MCF 10A (cell line): ENCODE measurements around the gene SETD3. TPM values are rescaled to one million over a fixed set of nuclear protein-coding genes. Genes with fewer than 3 reads are reported as not detected.
A peak's percentile ranks its signal among the peaks of the same experiment; 100 is the strongest.

Experiments used
- BruUV-seq: library from RNA; stranded (reverse); fragments of 400-500 nt; replicated peaks from 2 replicates; lab custom pipeline; 2021; lab: Mats Ljungman, UMichigan
- CTCF ChIA-PET: fragments of 300-600 bp; sonication (Branson Sonifier 250); formaldehyde crosslinking; extraction: SDS; loops from one replicate; lab custom pipeline; 2021; ENCODE audit warnings: antibody characterized with exemption, inconsistent platforms; lab: Yijun Ruan, JAX
- POLR2A ChIA-PET: fragments of 300-600, 350-650 bp; sonication (Branson Sonifier 250); formaldehyde crosslinking; extraction: SDS; loops from one replicate; lab custom pipeline; 2020; ENCODE audit warnings: antibody characterized with exemption, inconsistent platforms; lab: Yijun Ruan, JAX
- DNase-seq: peaks from one replicate; pipeline ENCODE4 v3.0.0-alpha.2; 2018; ENCODE audit not compliant: unreplicated experiment
- H3K27ac Mint-ChIP-seq: one replicate; pipeline ENCODE4 v1.8.0; 2022; ENCODE audit warnings: mild to moderate bottlenecking, low read depth, mixed read lengths; ENCODE audit not compliant: unreplicated experiment
- H3K27me3 Mint-ChIP-seq: one replicate; pipeline ENCODE4 v1.8.0; 2022; ENCODE audit warnings: mixed read lengths; ENCODE audit not compliant: insufficient read depth, unreplicated experiment
- H3K36me3 Mint-ChIP-seq: one replicate; pipeline ENCODE4 v1.8.0; 2022; ENCODE audit warnings: mild to moderate bottlenecking, moderate library complexity, mixed read lengths; ENCODE audit not compliant: insufficient read depth, unreplicated experiment
- H3K4me1 Mint-ChIP-seq: one replicate; pipeline ENCODE4 v1.8.0; 2022; ENCODE audit warnings: mixed read lengths; ENCODE audit not compliant: insufficient read depth, unreplicated experiment
- H3K4me3 Mint-ChIP-seq: one replicate; pipeline ENCODE4 v1.8.0; 2022; ENCODE audit warnings: mild to moderate bottlenecking, moderate library complexity, mixed read lengths; ENCODE audit not compliant: unreplicated experiment
- H3K9me3 Mint-ChIP-seq: one replicate; pipeline ENCODE4 v1.8.0; 2022; ENCODE audit warnings: mixed read lengths; ENCODE audit not compliant: unreplicated experiment
- CTCF ChIP-seq: fragments of 200-600 bp; IDR thresholded peaks from one replicate; pipeline ENCODE4 v1.8.0; 2022; ENCODE audit warnings: antibody characterized with exemption, mild to moderate bottlenecking; ENCODE audit not compliant: unreplicated experiment
- intact Hi-C: fragments of 100-400 bp; cut with micrococcal nuclease; formaldehyde crosslinking; loops from 2 replicates; pipeline ENCODE4 v1.14.1; 2022
- total RNA-seq: library from RNA; stranded (reverse); gene quantifications from 2 replicates; pipeline ENCODE4 v1.2.3, GENCODE V29; 2022

Gene SETD3
- total RNA-seq, 1 experiment from 2014 or later: 50.6 TPM

- H3K36me3 Mint-ChIP-seq: peaks cover 58% of the 10 kb centered on the region
- TF ChIP-seq CTCF: no peak
- H3K9me3 Mint-ChIP-seq: no peaks in the 10 kb centered on the region
- no peaks in the 10 kb centered on the region for H3K4me1 Mint-ChIP-seq
- intact Hi-C loops: no loop called here
- H3K27ac Mint-ChIP-seq: no peak overlapping the region
- no TSS peak for BruUV-seq
- no peak overlapping the region for H3K4me3 Mint-ChIP-seq
- no peak for DNase-seq
- no peaks in the 10 kb centered on the region for H3K27me3 Mint-ChIP-seq
- POLR2A ChIA-PET: no interaction called here
- CTCF ChIA-PET: interaction anchor here (0.5 to 1.8 kb wide), 7 partner anchors 8 to 1241 kb away, joined by 3 to 13 read pairs (median 3); no protein-coding TSS in a partner anchor
Measured at GRCh38 chr14:99401621-99402284, 78.9 kb downstream of the SETD3 start.

GRCh38 chr14:99401211-99401610 is 79.4 kb downstream of the SETD3 start:
- H3K9me3 Mint-ChIP-seq: no peaks in the 10 kb centered on the region
- no peak overlapping the region for H3K4me3 Mint-ChIP-seq
- ChIA-PET CTCF (interaction anchor here (0.6 to 1.8 kb wide), 6 partner anchors 8 to 903 kb away, joined by 3 to 13 read pairs (median 4); no protein-coding TSS in a partner anchor), POLR2A (no interaction called here)
- intact Hi-C loops: no loop called here
- peaks cover 57% of the 10 kb centered on the region for H3K36me3 Mint-ChIP-seq
- no TSS peak for BruUV-seq
- H3K27ac Mint-ChIP-seq: no peak overlapping the region
- no peak for TF ChIP-seq CTCF
- no peaks in the 10 kb centered on the region for H3K27me3 Mint-ChIP-seq
- DNase-seq: no peak
- no peaks in the 10 kb centered on the region for H3K4me1 Mint-ChIP-seq

GRCh38 chr14:99397698-99398097 is 83.0 kb downstream of the SETD3 start:
- BruUV-seq: no TSS peak
- no peak overlapping the region for H3K27ac Mint-ChIP-seq
- peaks cover 47% of the 10 kb centered on the region for H3K36me3 Mint-ChIP-seq
- H3K4me3 Mint-ChIP-seq: no peak overlapping the region
- ChIA-PET CTCF (interaction anchor here (1.0 to 1.9 kb wide), 3 partner anchors 9 to 18 kb away, joined by 3 to 6 read pairs (median 5); no protein-coding TSS in a partner anchor), POLR2A (interaction anchor here (0.6 to 1.7 kb wide), 2 partner anchors 9 to 49 kb away, joined by 3 to 5 read pairs; no protein-coding TSS in a partner anchor)
- no peak for TF ChIP-seq CTCF
- H3K4me1 Mint-ChIP-seq: no peaks in the 10 kb centered on the region
- DNase-seq: no peak
- intact Hi-C loops: no loop called here
- H3K9me3 Mint-ChIP-seq: no peaks in the 10 kb centered on the region
- H3K27me3 Mint-ChIP-seq: no peaks in the 10 kb centered on the region

- Mint-ChIP-seq H3K9me3 (no peaks in the 10 kb centered on the region), H3K4me3 (no peak overlapping the region), H3K36me3 (peaks cover 50% of the 10 kb centered on the region), H3K27ac (no peak overlapping the region), H3K27me3 (no peaks in the 10 kb centered on the region), H3K4me1 (no peaks in the 10 kb centered on the region)
- intact Hi-C loops: no loop called here
- ChIA-PET POLR2A (interaction anchor here (1.1 kb wide), 2 partner anchors 16 to 21 kb away, joined by 3 read pairs; no protein-coding TSS in a partner anchor), CTCF (interaction anchor here (0.9 to 1.9 kb wide), 3 partner anchors 10 to 22 kb away, joined by 3 to 6 read pairs (median 4); no protein-coding TSS in a partner anchor)
- BruUV-seq: no TSS peak
- peak; percentile 52 for DNase-seq
- no peak for TF ChIP-seq CTCF
Measured at GRCh38 chr14:99395909-99396530, 84.6 kb downstream of the SETD3 start.
